H9 (cell line): ENCODE measurements around the gene CHAF1A. TPM values are rescaled to one million over a fixed set of nuclear protein-coding genes. Genes with fewer than 3 reads are reported as not detected.

Source experiments
- DNase-seq: peaks from one replicate; pipeline ENCODE4 v3.0.0-alpha.2; 2017
- H2AFZ ChIP-seq: one replicate; pipeline ENCODE4 v1.6.1; 2013; ENCODE audit warnings: mild to moderate bottlenecking, low read length, control low read depth, moderate library complexity
- H2AK5ac ChIP-seq: 2 replicates; pipeline ENCODE4 v1.6.1; 2013; ENCODE audit warnings: low read length, control low read depth, mixed read lengths; ENCODE audit not compliant: insufficient read length
- H2BK120ac ChIP-seq: one replicate; pipeline ENCODE4 v1.6.1; 2013; ENCODE audit warnings: low read depth, mild to moderate bottlenecking, low read length, control low read depth, inconsistent platforms; ENCODE audit not compliant: poor library complexity, severe bottlenecking
- H2BK12ac ChIP-seq: 2 replicates; pipeline ENCODE4 v1.6.1; 2013; ENCODE audit warnings: low read length, control low read depth, mixed read lengths, low read depth; ENCODE audit not compliant: insufficient read length
- H2BK15ac ChIP-seq: 2 replicates; pipeline ENCODE4 v1.6.1; 2013; ENCODE audit warnings: low read depth, low read length, control low read depth
- H2BK20ac ChIP-seq: one replicate; pipeline ENCODE4 v1.6.1; 2013; ENCODE audit warnings: low read depth, mild to moderate bottlenecking, low read length, control low read depth, inconsistent platforms; ENCODE audit not compliant: poor library complexity, severe bottlenecking
- H2BK5ac ChIP-seq: 2 replicates; pipeline ENCODE4 v1.6.1; 2013; ENCODE audit warnings: low read length, control low read depth, mixed read lengths; ENCODE audit not compliant: insufficient read length
- H3K14ac ChIP-seq: 2 replicates; pipeline ENCODE4 v1.6.1; 2013; ENCODE audit warnings: low read length, control low read depth; ENCODE audit not compliant: insufficient read depth
- H3K18ac ChIP-seq: 2 replicates; pipeline ENCODE4 v1.6.1; 2013; ENCODE audit warnings: low read depth, mild to moderate bottlenecking, mixed read lengths, low read length, control low read depth; ENCODE audit not compliant: insufficient read length
- H3K23ac ChIP-seq: 2 replicates; pipeline ENCODE4 v1.6.1; 2013; ENCODE audit warnings: low read length, control low read depth, mixed read lengths, low read depth; ENCODE audit not compliant: insufficient read length
- H3K23me2 ChIP-seq: 2 replicates; pipeline ENCODE4 v1.6.1; 2013; ENCODE audit warnings: low read depth, mild to moderate bottlenecking, mixed read lengths, low read length, control low read depth; ENCODE audit not compliant: insufficient read length, poor library complexity, severe bottlenecking
- H3K27ac ChIP-seq: 2 replicates; pipeline ENCODE4 v1.5.1; 2013; ENCODE audit warnings: low read length, control low read depth, mixed read lengths, low read depth; ENCODE audit not compliant: insufficient read length
- H3K27me3 ChIP-seq: 2 replicates; pipeline ENCODE4 v1.6.1; 2013; ENCODE audit warnings: low read length, control low read depth, inconsistent platforms; ENCODE audit not compliant: insufficient read depth
- H3K4ac ChIP-seq: 2 replicates; pipeline ENCODE4 v1.6.1; 2013; ENCODE audit warnings: low read depth, mild to moderate bottlenecking, control low read depth, inconsistent platforms, low read length, moderate library complexity
- H3K4me1 ChIP-seq: 2 replicates; pipeline ENCODE4 v1.6.1; 2013; ENCODE audit warnings: low read length, control low read depth, inconsistent platforms; ENCODE audit not compliant: insufficient read depth
- H3K4me2 ChIP-seq: 2 replicates; pipeline ENCODE4 v1.6.1; 2013; ENCODE audit warnings: low read length, control low read depth, mixed read lengths; ENCODE audit not compliant: insufficient read length, insufficient read depth
- H3K56ac ChIP-seq: 2 replicates; pipeline ENCODE4 v1.6.1; 2013; ENCODE audit warnings: low read depth, mild to moderate bottlenecking, mixed read lengths, low read length, control low read depth; ENCODE audit not compliant: insufficient read length
- H3K79me1 ChIP-seq: 2 replicates; pipeline ENCODE4 v1.6.1; 2013; ENCODE audit warnings: low read depth, mild to moderate bottlenecking, moderate library complexity, low read length, control low read depth, inconsistent platforms; ENCODE audit not compliant: insufficient read depth, poor library complexity, severe bottlenecking
- H3K79me2 ChIP-seq: 2 replicates; pipeline ENCODE4 v1.6.1; 2013; ENCODE audit warnings: low read length, control low read depth, inconsistent platforms; ENCODE audit not compliant: insufficient read depth
- H3K9ac ChIP-seq: 2 replicates; pipeline ENCODE4 v1.6.1; 2013; ENCODE audit warnings: low read length, control low read depth, mixed read lengths; ENCODE audit not compliant: insufficient read length; ENCODE audit errors: extremely low read depth
- H3K9me3 ChIP-seq: one replicate; pipeline ENCODE4 v1.6.1; 2013; ENCODE audit warnings: low read depth, low read length, inconsistent platforms; ENCODE audit not compliant: control insufficient read depth
- H3T11ph ChIP-seq: one replicate; pipeline ENCODE4 v1.6.1; 2013; ENCODE audit warnings: mild to moderate bottlenecking, low read length, control low read depth, inconsistent platforms
- H4K20me1 ChIP-seq: one replicate; pipeline ENCODE4 v1.6.1; 2013; ENCODE audit not compliant: control insufficient read depth, insufficient read length, insufficient read depth
- H4K5ac ChIP-seq: 2 replicates; pipeline ENCODE4 v1.6.1; 2013; ENCODE audit warnings: low read depth, mild to moderate bottlenecking, mixed read lengths, low read length, control low read depth; ENCODE audit not compliant: insufficient read length
- H4K8ac ChIP-seq: replicated peaks from 2 replicates; pipeline ENCODE4 v1.6.1; 2013; ENCODE audit warnings: low read length, control low read depth, mixed read lengths, low read depth; ENCODE audit not compliant: insufficient read length
- H4K91ac ChIP-seq: 2 replicates; pipeline ENCODE4 v1.6.1; 2013; ENCODE audit warnings: low read depth, mild to moderate bottlenecking, moderate library complexity, mixed read lengths, low read length, control low read depth; ENCODE audit not compliant: insufficient read length
- H3K27ac Mint-ChIP-seq, 3 experiments: 2 replicates in 2 of 3; 3 replicates in 1 of 3; pipeline ENCODE4 v1.8.0; 2020 to 2021; ENCODE audit warnings: mixed read lengths in 3 of 3, mild to moderate bottlenecking in 1 of 3, moderate library complexity in 1 of 3
- H3K27me3 Mint-ChIP-seq: 2 replicates; pipeline ENCODE4 v1.8.0; 2021; ENCODE audit warnings: low read depth, mild to moderate bottlenecking, moderate library complexity, mixed read lengths
- H3K36me3 Mint-ChIP-seq, 3 experiments: 2 replicates in 2 of 3; 3 replicates in 1 of 3; pipeline ENCODE4 v1.8.0; 2020 to 2021; ENCODE audit warnings: low read depth in 3 of 3, mixed read lengths in 3 of 3; ENCODE audit not compliant: insufficient read depth in 1 of 3
- H3K4me1 Mint-ChIP-seq, 2 experiments: 2 replicates each; pipeline ENCODE4 v1.8.0; 2020; ENCODE audit warnings: mixed read lengths in 2 of 2
- H3K4me3 Mint-ChIP-seq, 2 experiments: 2 replicates in 1 of 2; 3 replicates in 1 of 2; pipeline ENCODE4 v1.8.0; 2020 to 2021; ENCODE audit warnings: mild to moderate bottlenecking in 2 of 2, mixed read lengths in 2 of 2, moderate library complexity in 1 of 2
- H3K9me3 Mint-ChIP-seq, 2 experiments: 2 replicates in 1 of 2; 3 replicates in 1 of 2; pipeline ENCODE4 v1.8.0; 2020; ENCODE audit warnings: mild to moderate bottlenecking in 2 of 2, mixed read lengths in 2 of 2, moderate library complexity in 1 of 2
- CTCF ChIP-seq: fragments of 200-600 bp; sonication (generic); conservative IDR thresholded peaks from 3 replicates; pipeline ENCODE4 v1.8.0; 2021; ENCODE audit warnings: antibody characterized with exemption, mild to moderate bottlenecking
- WGBS: extraction: QIAGEN DNeasy Blood & Tissue Kit; methylation state at CpG from one replicate; pipeline ENCODE4 v1.1.7; 2013; ENCODE audit warnings: missing lambda C conversion rate, low lambda C conversion rate, mixed read lengths; ENCODE audit not compliant: insufficient read length; ENCODE audit errors: extremely low coverage; 5-methylcytosine and 5-hydroxymethylcytosine counted together
- total RNA-seq: library from RNA; stranded (reverse); gene quantifications from 2 replicates; pipeline ENCODE4 v1.2.1, GENCODE V29; 2021

CHAF1A gene
- total RNA-seq, 1 experiment from 2014 or later = 143 TPM

GRCh38 chr19:4372165-4373012 lies 30.1 kb upstream of the CHAF1A start:
- no peak overlapping the region for H2AFZ ChIP-seq
- H3K27ac ChIP-seq = no peak overlapping the region
- peaks cover 7% of the 10 kb centered on the region for H3K79me1 ChIP-seq
- H2BK12ac ChIP-seq = no peak overlapping the region
- H3K9me3 ChIP-seq = no peaks in the 10 kb centered on the region
- DNase-seq = no peak
- Mint-ChIP-seq H3K4me1 (peaks cover 35 to 48% of the 10 kb centered on the region in 2 experiments), H3K4me3 (no peak overlapping the region), H3K9me3 (no peaks in the 10 kb centered on the region), H3K27me3 (peaks cover 4% of the 10 kb centered on the region; the same call in 1 of the 2 replicates), H3K27ac (no peak overlapping the region), H3K36me3 (peaks cover 0 to 4% (median 3%) of the 10 kb centered on the region in 3 experiments; a peak in 4 of 7 replicates)
- H3T11ph ChIP-seq = no peak overlapping the region
- no peak overlapping the region for H2BK15ac ChIP-seq
- H2BK5ac ChIP-seq = no peak overlapping the region
- no peaks in the 10 kb centered on the region for H3K27me3 ChIP-seq
- no peak overlapping the region for H3K18ac ChIP-seq
- no peak overlapping the region for H4K5ac ChIP-seq
- peaks cover 8% of the 10 kb centered on the region; the same call in 1 of the 2 replicates for H3K4me1 ChIP-seq
- H3K79me2 ChIP-seq = no peaks in the 10 kb centered on the region; the same call in 1 of the 2 replicates
- H4K91ac ChIP-seq = no peak overlapping the region
- no peak overlapping the region for H3K4ac ChIP-seq
- H3K4me2 ChIP-seq = no peak overlapping the region
- no peak overlapping the region; the same call in 1 of the 2 replicates for H3K14ac ChIP-seq
- no peak for TF ChIP-seq CTCF
- H4K8ac ChIP-seq = no peak overlapping the region
- no peak overlapping the region for H2BK120ac ChIP-seq
- H3K56ac ChIP-seq = no peak overlapping the region
- no CpG with 5 or more reads among the region's 22 CpGs for WGBS
- no peak overlapping the region for H3K9ac ChIP-seq
- H2AK5ac ChIP-seq = no peak overlapping the region
- no peaks in the 10 kb centered on the region for H3K23me2 ChIP-seq
- no peak overlapping the region for H2BK20ac ChIP-seq
- H3K23ac ChIP-seq = no peak overlapping the region
- no peaks in the 10 kb centered on the region for H4K20me1 ChIP-seq
